Measurements from ENCODE around the gene TCAP. TPM values are rescaled to one million over a fixed set of nuclear protein-coding genes. Genes with fewer than 3 reads are reported as not detected.

TCAP gene, protein sequence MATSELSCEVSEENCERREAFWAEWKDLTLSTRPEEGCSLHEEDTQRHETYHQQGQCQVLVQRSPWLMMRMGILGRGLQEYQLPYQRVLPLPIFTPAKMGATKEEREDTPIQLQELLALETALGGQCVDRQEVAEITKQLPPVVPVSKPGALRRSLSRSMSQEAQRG
- total RNA-seq: 1.6 to 3.0 TPM (median 2.3 TPM) in 3 replicates

DNA sequence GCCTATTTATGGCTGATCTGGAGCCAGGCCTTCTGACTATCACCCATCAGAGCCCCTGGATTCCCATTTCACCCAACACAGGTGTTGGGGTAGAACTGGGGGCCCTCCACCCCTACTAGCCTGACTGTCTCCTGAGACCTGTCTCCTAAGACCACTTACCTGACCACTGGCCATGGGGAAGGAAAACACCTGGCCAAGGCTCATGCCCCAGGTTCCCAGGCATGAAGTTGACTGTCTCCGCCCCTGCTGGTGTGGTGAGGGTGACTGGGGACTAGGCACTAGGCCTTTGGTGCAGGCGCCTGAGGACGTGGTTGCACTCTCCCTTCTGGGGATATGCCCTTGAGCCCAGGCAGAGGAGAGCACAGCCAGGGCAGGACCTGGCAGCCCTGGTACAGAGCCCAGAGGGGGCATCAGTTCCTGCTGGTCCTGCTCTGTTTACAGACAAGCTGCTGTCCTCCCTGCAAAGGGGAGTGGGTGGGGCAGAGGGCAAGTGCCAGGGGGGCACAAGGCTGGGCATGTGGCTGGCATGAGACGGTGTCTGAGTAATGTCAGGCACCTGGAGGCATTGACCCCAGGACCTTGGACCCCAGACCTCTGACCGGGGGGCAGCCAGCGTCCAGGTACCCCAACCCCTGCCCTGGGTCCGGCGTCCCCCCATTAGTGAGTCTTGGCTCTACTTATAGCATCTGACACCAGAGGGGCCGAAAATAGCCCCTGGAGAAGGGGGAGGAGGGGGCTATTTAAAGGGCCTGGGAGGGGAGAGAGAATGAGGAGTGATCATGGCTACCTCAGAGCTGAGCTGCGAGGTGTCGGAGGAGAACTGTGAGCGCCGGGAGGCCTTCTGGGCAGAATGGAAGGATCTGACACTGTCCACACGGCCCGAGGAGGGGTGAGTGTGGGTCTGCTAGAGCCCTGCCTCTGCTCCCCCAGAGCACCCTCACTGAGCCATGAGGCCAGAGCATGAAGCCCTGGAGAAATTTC lies at the start of gene TCAP:
Gene TCAP, plus strand, starts transcription at position 769 of the 981 bp plus-strand sequence. Its CDS starts 11 bp downstream, at position 780.
- Mint-ChIP-seq H3K27ac (no peak within 1 kb of the TSS), H3K9me3 (no peaks in the 10 kb centered on the region), H3K4me3 (peak within 1 kb of the TSS; percentile 31), H3K36me3 (peaks cover 6% of the 10 kb centered on the region), H3K27me3 (ENCODE audit: low read depth) (peaks cover 46% of the 10 kb centered on the region), H3K4me1 (peaks cover 14% of the 10 kb centered on the region)
- no peak for DNase-seq (ENCODE audit: low spot score in 2 of 2, unreplicated experiment in 2 of 2)
- TF ChIP-seq, protein P1, sequence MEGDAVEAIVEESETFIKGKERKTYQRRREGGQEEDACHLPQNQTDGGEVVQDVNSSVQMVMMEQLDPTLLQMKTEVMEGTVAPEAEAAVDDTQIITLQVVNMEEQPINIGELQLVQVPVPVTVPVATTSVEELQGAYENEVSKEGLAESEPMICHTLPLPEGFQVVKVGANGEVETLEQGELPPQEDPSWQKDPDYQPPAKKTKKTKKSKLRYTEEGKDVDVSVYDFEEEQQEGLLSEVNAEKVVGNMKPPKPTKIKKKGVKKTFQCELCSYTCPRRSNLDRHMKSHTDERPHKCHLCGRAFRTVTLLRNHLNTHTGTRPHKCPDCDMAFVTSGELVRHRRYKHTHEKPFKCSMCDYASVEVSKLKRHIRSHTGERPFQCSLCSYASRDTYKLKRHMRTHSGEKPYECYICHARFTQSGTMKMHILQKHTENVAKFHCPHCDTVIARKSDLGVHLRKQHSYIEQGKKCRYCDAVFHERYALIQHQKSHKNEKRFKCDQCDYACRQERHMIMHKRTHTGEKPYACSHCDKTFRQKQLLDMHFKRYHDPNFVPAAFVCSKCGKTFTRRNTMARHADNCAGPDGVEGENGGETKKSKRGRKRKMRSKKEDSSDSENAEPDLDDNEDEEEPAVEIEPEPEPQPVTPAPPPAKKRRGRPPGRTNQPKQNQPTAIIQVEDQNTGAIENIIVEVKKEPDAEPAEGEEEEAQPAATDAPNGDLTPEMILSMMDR (IDR thresholded peaks at IDR 0.05; ENCODE audit: unreplicated experiment): no peak

DNA sequence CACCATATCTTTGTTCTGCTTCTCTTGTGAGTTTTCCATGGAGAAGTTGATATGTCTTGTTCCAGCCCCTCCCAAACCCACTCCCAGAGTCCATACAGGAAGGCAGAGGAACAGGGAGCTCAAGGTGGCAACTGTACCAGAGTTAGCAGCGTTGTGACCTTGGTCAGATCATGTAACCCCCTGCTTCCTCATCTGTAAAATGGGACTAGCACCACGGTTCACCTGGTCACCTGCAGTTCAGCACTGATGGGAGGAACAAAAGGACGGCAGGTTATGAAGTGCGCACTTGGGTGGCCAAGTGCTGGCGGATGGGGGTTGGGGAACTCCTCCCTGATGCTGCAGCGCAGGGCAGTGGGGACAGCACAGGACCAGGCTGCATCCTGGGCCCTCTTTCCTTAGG lies 49.7 kb upstream of the TCAP start:
- H3K4me3 Mint-ChIP-seq: no peak overlapping the region
- no peaks in the 10 kb centered on the region for H3K36me3 Mint-ChIP-seq
- peaks cover 91% of the 10 kb centered on the region for H3K27me3 Mint-ChIP-seq (ENCODE audit: low read depth)

DNA sequence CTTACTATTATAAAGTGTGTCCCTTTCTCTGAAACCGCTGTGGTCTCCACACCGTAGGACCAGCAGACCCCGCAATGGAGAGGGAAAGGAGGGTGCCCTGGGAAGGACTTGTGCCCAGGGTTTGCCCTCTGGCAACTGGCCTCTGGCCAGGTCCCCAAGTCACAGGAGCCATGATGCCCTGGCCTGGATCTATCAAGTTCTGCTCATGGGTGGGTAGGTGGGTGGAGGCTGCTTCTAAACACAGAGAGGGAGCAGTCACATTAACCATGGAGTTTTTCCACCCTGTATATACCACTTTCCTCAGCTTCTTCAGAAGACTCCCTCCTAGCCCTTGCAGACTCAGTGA lies 48.1 kb upstream of the TCAP start:
- DNase-seq (ENCODE audit: low spot score in 2 of 2, unreplicated experiment in 2 of 2): no peak
- TF ChIP-seq, protein P1 (IDR thresholded peaks at IDR 0.05; ENCODE audit: unreplicated experiment): no peak
- H3K27ac Mint-ChIP-seq: no peak overlapping the region
- peaks cover 1% of the 10 kb centered on the region for H3K4me1 Mint-ChIP-seq
- H3K4me3 Mint-ChIP-seq: peak overlapping the region; percentile 40
- H3K9me3 Mint-ChIP-seq: no peaks in the 10 kb centered on the region
- H3K36me3 Mint-ChIP-seq: no peaks in the 10 kb centered on the region
- peaks cover 91% of the 10 kb centered on the region for H3K27me3 Mint-ChIP-seq (ENCODE audit: low read depth)

More for the DNA sequence above, 49.7 kb upstream of the TCAP start:
- no peaks in the 10 kb centered on the region for H3K9me3 Mint-ChIP-seq
- no peak overlapping the region for H3K27ac Mint-ChIP-seq
- no peak for DNase-seq (ENCODE audit: low spot score in 2 of 2, unreplicated experiment in 2 of 2)
- TF ChIP-seq, protein P1 (IDR thresholded peaks at IDR 0.05; ENCODE audit: unreplicated experiment): no peak
- no peaks in the 10 kb centered on the region for H3K4me1 Mint-ChIP-seq

DNA sequence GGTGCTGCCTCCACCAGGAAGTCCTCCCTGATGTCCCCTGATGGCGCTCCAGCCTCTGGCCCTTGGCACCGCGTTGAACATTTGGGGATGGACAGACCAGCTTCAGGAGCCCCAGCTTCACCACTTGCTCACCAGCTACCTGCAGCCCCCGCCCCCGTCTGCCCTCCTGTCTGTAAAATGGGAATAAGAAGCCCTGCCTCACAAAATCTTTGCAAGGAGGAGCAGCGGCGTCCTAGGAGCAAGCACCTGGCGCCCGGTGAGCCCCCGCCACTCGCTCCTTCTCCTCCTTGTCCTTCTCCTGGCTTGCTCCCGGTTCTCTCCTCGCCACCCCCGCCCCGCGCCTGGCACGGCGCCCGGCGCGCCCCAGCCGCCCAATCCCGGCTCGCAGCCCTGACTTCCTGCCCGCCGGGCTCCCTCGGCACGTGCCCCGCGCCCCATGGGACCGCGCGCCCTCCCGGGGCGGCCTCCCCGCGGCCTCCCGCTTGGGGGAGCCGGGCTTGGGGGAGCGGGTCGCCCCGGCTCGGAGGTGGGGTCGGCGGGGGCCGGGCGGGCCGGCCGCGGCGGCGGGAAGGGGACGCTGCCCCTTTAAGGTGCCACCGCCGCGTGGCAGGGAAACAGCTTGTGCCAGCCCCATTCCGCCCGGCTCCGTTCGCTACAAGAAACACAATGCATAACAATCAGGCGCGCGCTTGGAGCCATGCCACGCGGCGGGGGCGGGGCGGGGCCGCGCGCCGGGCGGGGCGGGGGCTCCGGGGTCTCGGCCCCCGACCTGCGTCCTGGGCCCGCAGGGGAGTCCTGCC lies 47.5 kb upstream of the TCAP start:
- TF ChIP-seq, protein P1 (IDR thresholded peaks at IDR 0.05; ENCODE audit: unreplicated experiment): no peak
- Mint-ChIP-seq H3K4me3 (peak overlapping the region; percentile 72), H3K27me3 (ENCODE audit: low read depth) (peaks cover 89% of the 10 kb centered on the region), H3K9me3 (no peaks in the 10 kb centered on the region), H3K4me1 (peaks cover 2% of the 10 kb centered on the region), H3K27ac (no peak overlapping the region), H3K36me3 (no peaks in the 10 kb centered on the region)
- peak in 1 of 2 experiments; percentile 61 for DNase-seq (ENCODE audit: low spot score in 2 of 2, unreplicated experiment in 2 of 2)

DNA sequence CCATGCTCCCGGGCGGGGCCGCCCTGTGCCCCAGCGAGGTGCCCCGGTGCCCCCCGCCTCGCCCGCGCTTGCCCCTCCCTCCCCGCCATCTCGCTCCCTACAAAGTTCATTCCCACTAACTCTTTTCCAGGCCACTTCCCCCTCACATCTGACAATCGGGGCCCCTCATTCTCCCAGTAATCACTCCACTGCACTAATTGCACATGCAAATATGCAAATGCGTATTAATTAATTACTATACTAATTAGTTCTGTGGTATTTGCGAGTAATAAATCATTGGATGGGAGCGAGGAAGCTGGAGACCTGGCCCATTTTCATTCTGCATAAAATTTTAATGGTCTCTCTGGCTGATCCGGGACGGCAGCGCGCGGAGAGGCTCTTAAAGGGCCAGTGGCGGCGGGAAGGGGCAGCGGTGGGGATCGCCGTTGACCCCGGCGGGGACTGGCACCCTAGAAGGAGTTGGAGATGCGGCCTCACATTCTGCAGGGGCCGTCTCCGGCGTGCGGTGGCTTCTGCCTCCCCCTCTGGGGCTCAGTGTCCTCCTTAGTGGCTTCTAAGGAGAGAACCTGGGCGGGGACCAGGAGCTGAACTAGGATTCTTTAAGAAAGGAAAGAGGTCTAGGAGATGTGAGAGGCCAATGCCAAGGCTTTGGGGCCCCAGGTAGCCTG lies 46.8 kb upstream of the TCAP start:
- DNase-seq (ENCODE audit: low spot score in 2 of 2, unreplicated experiment in 2 of 2): no peak
- H3K36me3 Mint-ChIP-seq: no peaks in the 10 kb centered on the region
- H3K27ac Mint-ChIP-seq: no peak overlapping the region

More for the DNA sequence above, 46.8 kb upstream of the TCAP start:
- peaks cover 2% of the 10 kb centered on the region for H3K4me1 Mint-ChIP-seq
- TF ChIP-seq, protein P1 (IDR thresholded peaks at IDR 0.05; ENCODE audit: unreplicated experiment): no peak
- H3K4me3 Mint-ChIP-seq: peak overlapping the region; percentile 72
- H3K9me3 Mint-ChIP-seq: no peaks in the 10 kb centered on the region
- peaks cover 83% of the 10 kb centered on the region for H3K27me3 Mint-ChIP-seq (ENCODE audit: low read depth)

Data from mesothelial cell of epicardium (in vitro differentiated cells).